ENCODE results near the gene FAM168A. TPM values are rescaled to one million over a fixed set of nuclear protein-coding genes. Genes with fewer than 3 reads are reported as not detected.

The FAM168A gene
- total RNA-seq, 2 donors from 2014 or later, result 30.9 to 40.8 TPM

GRCh38 chr11:73465023-73465675 lies 132.8 kb downstream of the FAM168A start:
- no peak for TF ChIP-seq CTCF (IDR thresholded peaks at IDR 0.05)
- H3K27ac ChIP-seq, result peak overlapping the region; percentile 46 to 88

GRCh38 chr11:73464347-73464746 lies 133.6 kb downstream of the FAM168A start:
- no peak for TF ChIP-seq CTCF (IDR thresholded peaks at IDR 0.05)
- no peaks in the 10 kb centered on the region for H3K27me3 ChIP-seq
- DNase-seq (ENCODE audit: low spot score), result no peak
- H3K4me3 ChIP-seq, result no peak overlapping the region
- peaks cover 0 to 73% of the 10 kb centered on the region in 2 donors for H3K4me1 ChIP-seq
- H3K9me3 ChIP-seq, result no peaks in the 10 kb centered on the region
- peak overlapping the region; percentile 46 to 88 for H3K27ac ChIP-seq
- H3K36me3 ChIP-seq, result no peaks in the 10 kb centered on the region

More at GRCh38 chr11:73465023-73465675, 132.8 kb downstream of the FAM168A start:
- no peak overlapping the region for H3K4me3 ChIP-seq
- DNase-seq (ENCODE audit: low spot score), result no peak
- no peaks in the 10 kb centered on the region for H3K27me3 ChIP-seq
- H3K36me3 ChIP-seq, result no peaks in the 10 kb centered on the region
- H3K9me3 ChIP-seq, result no peaks in the 10 kb centered on the region
- peaks cover 0 to 78% of the 10 kb centered on the region in 2 donors for H3K4me1 ChIP-seq

- Histone ChIP-seq H3K4me1 (peaks cover 0 to 63% of the 10 kb centered on the region in 2 donors), H3K27ac (peak overlapping the region in 1 of 2 donors; percentile 88), H3K9me3 (no peaks in the 10 kb centered on the region), H3K36me3 (no peaks in the 10 kb centered on the region), H3K27me3 (no peaks in the 10 kb centered on the region), H3K4me3 (no peak overlapping the region)
- DNase-seq (ENCODE audit: low spot score), result no peak
- no peak for TF ChIP-seq CTCF (IDR thresholded peaks at IDR 0.05)
Measured at GRCh38 chr11:73463359-73463758, 134.6 kb downstream of the FAM168A start.

GRCh38 chr11:73461964-73462363 lies 135.9 kb downstream of the FAM168A start:
- no peak for DNase-seq (ENCODE audit: low spot score)
- TF ChIP-seq CTCF (IDR thresholded peaks at IDR 0.05), result no peak
- no peaks in the 10 kb centered on the region for H3K9me3 ChIP-seq
- peaks cover 0 to 49% of the 10 kb centered on the region in 2 donors for H3K4me1 ChIP-seq
- no peaks in the 10 kb centered on the region for H3K36me3 ChIP-seq
- no peaks in the 10 kb centered on the region for H3K27me3 ChIP-seq
- H3K4me3 ChIP-seq, result no peak overlapping the region
- H3K27ac ChIP-seq, result no peak overlapping the region

GRCh38 chr11:73461335-73461840 lies 136.5 kb downstream of the FAM168A start:
- Histone ChIP-seq H3K9me3 (no peaks in the 10 kb centered on the region), H3K36me3 (no peaks in the 10 kb centered on the region), H3K4me1 (peaks cover 0 to 43% of the 10 kb centered on the region in 2 donors), H3K27ac (peak overlapping the region in 1 of 2 donors; percentile 8), H3K4me3 (no peak overlapping the region), H3K27me3 (no peaks in the 10 kb centered on the region)
- TF ChIP-seq CTCF (IDR thresholded peaks at IDR 0.05), result no peak
- DNase-seq (ENCODE audit: low spot score), result no peak
